Stromal cell of bone marrow (primary cell): ENCODE results near the gene DBF4B.

Experiments
- DNase-seq: peaks from one replicate; pipeline ENCODE4 v3.0.0-alpha.2; 2012; ENCODE audit warnings: low read depth

DBF4B gene

GRCh38 chr17:44777394-44778348 is 69.2 kb downstream of the DBF4B start:
- DNase-seq: no peak

- no peak for DNase-seq
These were observed 70.3 kb downstream of the DBF4B start for GRCh38 chr17:44778656-44779210.

GRCh38 chr17:44779211-44780025 is 71.0 kb downstream of the DBF4B start:
- peak; percentile 42 for DNase-seq

- no peak for DNase-seq
These were observed 71.7 kb downstream of the DBF4B start for GRCh38 chr17:44780161-44780560.

- DNase-seq: no peak
These were observed 72.5 kb downstream of the DBF4B start for GRCh38 chr17:44780845-44781480.

GRCh38 chr17:44781551-44782325 is 73.3 kb downstream of the DBF4B start:
- DNase-seq: no peak

GRCh38 chr17:44782326-44782850 is 73.9 kb downstream of the DBF4B start:
- no peak for DNase-seq

GRCh38 chr17:44785921-44786320 is 77.5 kb downstream of the DBF4B start:
- no peak for DNase-seq

- no peak for DNase-seq
These were observed 78.2 kb downstream of the DBF4B start for GRCh38 chr17:44786551-44787081.

- DNase-seq: no peak
These were observed 78.9 kb downstream of the DBF4B start for GRCh38 chr17:44787271-44787940.

- DNase-seq: no peak
These were observed 79.7 kb downstream of the DBF4B start for GRCh38 chr17:44788139-44788538.

- DNase-seq: no peak
These were observed 83.8 kb downstream of the DBF4B start for GRCh38 chr17:44792276-44792675.

- DNase-seq: no peak
These were observed 85.7 kb downstream of the DBF4B start for GRCh38 chr17:44793885-44794842.

- peak; percentile 59 for DNase-seq
These were observed 86.5 kb downstream of the DBF4B start for GRCh38 chr17:44794851-44795413.

- DNase-seq: no peak
These were observed 87.0 kb downstream of the DBF4B start for GRCh38 chr17:44795421-44795820.

- no peak for DNase-seq
These were observed 87.5 kb downstream of the DBF4B start for GRCh38 chr17:44795928-44796327.

- DNase-seq: no peak
These were observed 88.3 kb downstream of the DBF4B start for GRCh38 chr17:44796731-44797130.

- no peak for DNase-seq
These were observed 89.3 kb downstream of the DBF4B start for GRCh38 chr17:44797802-44798201.

GRCh38 chr17:44798356-44798755 is 89.9 kb downstream of the DBF4B start:
- no peak for DNase-seq
